Measurements from ENCODE around the gene RALY. TPM values are rescaled to one million over a fixed set of nuclear protein-coding genes. Genes with fewer than 3 reads are reported as not detected.
"Not testable (repeated sequence)": the region's sequence is repeated elsewhere in the genome, so short reads cannot be mapped to it uniquely, and the experiment has no call there.

Gene RALY
- total RNA-seq, 1 experiment from 2014 or later, result 121 TPM

DNA sequence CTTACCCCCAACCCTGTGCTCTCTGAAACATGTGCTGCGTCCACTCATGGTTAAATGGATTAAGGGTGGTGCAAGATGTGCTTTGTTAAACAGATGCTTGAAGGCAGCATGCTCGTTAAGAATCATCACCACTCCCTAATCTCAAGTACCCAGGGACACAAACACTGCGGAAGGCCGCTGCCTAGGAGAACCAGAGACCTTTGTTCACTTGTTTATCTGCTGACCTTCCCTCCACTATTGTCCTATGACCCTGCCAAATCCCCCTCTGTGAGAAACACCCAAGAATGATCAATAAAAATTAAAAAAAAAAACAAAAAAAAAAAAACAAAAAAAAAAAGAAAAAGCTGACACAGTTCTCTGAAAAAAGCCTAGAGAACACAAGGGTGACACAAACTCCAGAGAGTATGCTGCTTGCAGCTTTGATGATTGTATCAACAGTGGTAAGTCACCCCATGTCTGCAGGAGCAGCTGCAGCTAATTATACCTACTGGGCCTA is 139.7 kb downstream of the RALY start:
- not testable (repeated sequence) for DNase-seq (ENCODE audit: low read depth)

Other genes starting within 250 kb of the RALY start
- 41.9 and 52.2 TPM in 2 replicates for gene CHMP4B, start 182.6 kb upstream of the RALY start, total RNA-seq (2014; rRNA removed)
- gene EIF2S2, start 118.3 kb downstream of the RALY start, total RNA-seq (2014; rRNA removed), result 73.9 and 83.6 TPM in 2 replicates
- not detected in 2 replicates for gene ASIP, start 247.5 kb downstream of the RALY start, total RNA-seq (2014; rRNA removed)

Measured in LHCN-M2 (cell line).